ENCODE data around the gene HFE. TPM values are rescaled to one million over a fixed set of nuclear protein-coding genes. Genes with fewer than 3 reads are reported as not detected.

Gene HFE
- total and polyA plus RNA-seq, 2 of the 13 experiments (the other 11 are each of a cell fraction or from before 2014, with no cell fraction given), result 3.7 to 6.3 TPM

DNA sequence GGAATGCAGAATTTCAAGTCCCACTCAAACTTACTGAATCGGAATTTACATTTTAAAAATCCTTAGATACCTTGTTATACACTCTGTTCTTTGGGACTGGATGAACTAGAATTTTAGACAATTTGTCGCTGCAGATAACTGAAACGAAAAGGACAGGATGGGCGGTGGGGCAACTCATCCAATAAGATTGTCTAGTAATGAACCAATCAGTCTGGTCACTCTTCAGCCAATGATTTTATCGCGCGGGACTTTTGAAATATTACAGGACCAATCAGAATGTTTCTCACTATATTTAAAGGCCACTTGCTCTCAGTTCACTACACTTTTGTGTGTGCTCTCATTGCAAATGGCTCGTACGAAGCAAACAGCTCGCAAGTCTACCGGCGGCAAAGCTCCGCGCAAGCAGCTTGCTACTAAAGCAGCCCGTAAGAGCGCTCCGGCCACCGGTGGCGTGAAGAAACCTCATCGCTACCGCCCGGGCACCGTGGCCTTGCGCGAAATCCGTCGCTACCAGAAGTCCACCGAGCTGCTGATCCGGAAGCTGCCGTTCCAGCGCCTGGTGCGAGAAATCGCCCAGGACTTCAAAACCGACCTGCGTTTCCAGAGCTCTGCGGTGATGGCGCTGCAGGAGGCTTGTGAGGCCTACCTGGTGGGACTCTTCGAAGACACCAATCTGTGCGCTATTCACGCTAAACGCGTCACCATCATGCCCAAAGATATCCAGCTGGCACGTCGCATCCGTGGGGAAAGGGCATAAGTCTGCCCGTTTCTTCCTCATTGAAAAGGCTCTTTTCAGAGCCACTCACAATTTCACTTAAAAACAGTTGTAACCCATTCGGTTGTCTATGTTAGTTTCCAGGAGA, 41.9 kb upstream of the HFE start (continued):
- TF ChIP-seq PPARG (CRISPR knock-in tag; conservative IDR thresholded peaks at IDR 0.05), result no peak; the same call in 1 of the 2 replicates
- TF ChIP-seq ZFP1 (CRISPR knock-in tag; IDR thresholded peaks at IDR 0.05), result 0 out of 2 replicates have a peak, but pooled peaks have one; percentile 46
- peak; percentile 94; the same call in 1 of the 2 replicates for TF ChIP-seq ZNF160 (CRISPR knock-in tag; IDR thresholded peaks at IDR 0.05)
- TF ChIP-seq, protein P1, sequence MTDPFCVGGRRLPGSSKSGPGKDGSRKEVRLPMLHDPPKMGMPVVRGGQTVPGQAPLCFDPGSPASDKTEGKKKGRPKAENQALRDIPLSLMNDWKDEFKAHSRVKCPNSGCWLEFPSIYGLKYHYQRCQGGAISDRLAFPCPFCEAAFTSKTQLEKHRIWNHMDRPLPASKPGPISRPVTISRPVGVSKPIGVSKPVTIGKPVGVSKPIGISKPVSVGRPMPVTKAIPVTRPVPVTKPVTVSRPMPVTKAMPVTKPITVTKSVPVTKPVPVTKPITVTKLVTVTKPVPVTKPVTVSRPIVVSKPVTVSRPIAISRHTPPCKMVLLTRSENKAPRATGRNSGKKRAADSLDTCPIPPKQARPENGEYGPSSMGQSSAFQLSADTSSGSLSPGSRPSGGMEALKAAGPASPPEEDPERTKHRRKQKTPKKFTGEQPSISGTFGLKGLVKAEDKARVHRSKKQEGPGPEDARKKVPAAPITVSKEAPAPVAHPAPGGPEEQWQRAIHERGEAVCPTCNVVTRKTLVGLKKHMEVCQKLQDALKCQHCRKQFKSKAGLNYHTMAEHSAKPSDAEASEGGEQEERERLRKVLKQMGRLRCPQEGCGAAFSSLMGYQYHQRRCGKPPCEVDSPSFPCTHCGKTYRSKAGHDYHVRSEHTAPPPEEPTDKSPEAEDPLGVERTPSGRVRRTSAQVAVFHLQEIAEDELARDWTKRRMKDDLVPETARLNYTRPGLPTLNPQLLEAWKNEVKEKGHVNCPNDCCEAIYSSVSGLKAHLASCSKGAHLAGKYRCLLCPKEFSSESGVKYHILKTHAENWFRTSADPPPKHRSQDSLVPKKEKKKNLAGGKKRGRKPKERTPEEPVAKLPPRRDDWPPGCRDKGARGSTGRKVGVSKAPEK (CRISPR knock-in tag; IDR thresholded peaks at IDR 0.05; ENCODE audit: borderline replicate concordance), result peak; percentile 47; the same call in 1 of the 2 replicates
- TF ChIP-seq, protein P2, sequence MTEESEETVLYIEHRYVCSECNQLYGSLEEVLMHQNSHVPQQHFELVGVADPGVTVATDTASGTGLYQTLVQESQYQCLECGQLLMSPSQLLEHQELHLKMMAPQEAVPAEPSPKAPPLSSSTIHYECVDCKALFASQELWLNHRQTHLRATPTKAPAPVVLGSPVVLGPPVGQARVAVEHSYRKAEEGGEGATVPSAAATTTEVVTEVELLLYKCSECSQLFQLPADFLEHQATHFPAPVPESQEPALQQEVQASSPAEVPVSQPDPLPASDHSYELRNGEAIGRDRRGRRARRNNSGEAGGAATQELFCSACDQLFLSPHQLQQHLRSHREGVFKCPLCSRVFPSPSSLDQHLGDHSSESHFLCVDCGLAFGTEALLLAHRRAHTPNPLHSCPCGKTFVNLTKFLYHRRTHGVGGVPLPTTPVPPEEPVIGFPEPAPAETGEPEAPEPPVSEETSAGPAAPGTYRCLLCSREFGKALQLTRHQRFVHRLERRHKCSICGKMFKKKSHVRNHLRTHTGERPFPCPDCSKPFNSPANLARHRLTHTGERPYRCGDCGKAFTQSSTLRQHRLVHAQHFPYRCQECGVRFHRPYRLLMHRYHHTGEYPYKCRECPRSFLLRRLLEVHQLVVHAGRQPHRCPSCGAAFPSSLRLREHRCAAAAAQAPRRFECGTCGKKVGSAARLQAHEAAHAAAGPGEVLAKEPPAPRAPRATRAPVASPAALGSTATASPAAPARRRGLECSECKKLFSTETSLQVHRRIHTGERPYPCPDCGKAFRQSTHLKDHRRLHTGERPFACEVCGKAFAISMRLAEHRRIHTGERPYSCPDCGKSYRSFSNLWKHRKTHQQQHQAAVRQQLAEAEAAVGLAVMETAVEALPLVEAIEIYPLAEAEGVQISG (CRISPR knock-in tag; IDR thresholded peaks at IDR 0.05), result peak; percentile 91
- no peak for TF ChIP-seq DPF2 (CRISPR knock-in tag; IDR thresholded peaks at IDR 0.05; ENCODE audit: borderline replicate concordance, low read depth)
- 0 out of 2 replicates have a peak, but pooled peaks have one; percentile 62 for TF ChIP-seq PAX8 (CRISPR knock-in tag; IDR thresholded peaks at IDR 0.05; ENCODE audit: borderline replicate concordance)
- TF ChIP-seq ZNF598 (CRISPR knock-in tag; IDR thresholded peaks at IDR 0.05; ENCODE audit: borderline replicate concordance), result peak; percentile 97
- TF ChIP-seq, protein P3, sequence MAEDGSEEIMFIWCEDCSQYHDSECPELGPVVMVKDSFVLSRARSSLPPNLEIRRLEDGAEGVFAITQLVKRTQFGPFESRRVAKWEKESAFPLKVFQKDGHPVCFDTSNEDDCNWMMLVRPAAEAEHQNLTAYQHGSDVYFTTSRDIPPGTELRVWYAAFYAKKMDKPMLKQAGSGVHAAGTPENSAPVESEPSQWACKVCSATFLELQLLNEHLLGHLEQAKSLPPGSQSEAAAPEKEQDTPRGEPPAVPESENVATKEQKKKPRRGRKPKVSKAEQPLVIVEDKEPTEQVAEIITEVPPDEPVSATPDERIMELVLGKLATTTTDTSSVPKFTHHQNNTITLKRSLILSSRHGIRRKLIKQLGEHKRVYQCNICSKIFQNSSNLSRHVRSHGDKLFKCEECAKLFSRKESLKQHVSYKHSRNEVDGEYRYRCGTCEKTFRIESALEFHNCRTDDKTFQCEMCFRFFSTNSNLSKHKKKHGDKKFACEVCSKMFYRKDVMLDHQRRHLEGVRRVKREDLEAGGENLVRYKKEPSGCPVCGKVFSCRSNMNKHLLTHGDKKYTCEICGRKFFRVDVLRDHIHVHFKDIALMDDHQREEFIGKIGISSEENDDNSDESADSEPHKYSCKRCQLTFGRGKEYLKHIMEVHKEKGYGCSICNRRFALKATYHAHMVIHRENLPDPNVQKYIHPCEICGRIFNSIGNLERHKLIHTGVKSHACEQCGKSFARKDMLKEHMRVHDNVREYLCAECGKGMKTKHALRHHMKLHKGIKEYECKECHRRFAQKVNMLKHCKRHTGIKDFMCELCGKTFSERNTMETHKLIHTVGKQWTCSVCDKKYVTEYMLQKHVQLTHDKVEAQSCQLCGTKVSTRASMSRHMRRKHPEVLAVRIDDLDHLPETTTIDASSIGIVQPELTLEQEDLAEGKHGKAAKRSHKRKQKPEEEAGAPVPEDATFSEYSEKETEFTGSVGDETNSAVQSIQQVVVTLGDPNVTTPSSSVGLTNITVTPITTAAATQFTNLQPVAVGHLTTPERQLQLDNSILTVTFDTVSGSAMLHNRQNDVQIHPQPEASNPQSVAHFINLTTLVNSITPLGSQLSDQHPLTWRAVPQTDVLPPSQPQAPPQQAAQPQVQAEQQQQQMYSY (CRISPR knock-in tag; IDR thresholded peaks at IDR 0.05), result peak; percentile 85
- TF ChIP-seq REXO4 (CRISPR knock-in tag; IDR thresholded peaks at IDR 0.05; ENCODE audit: borderline replicate concordance), result no peak
- peak; percentile 97 for TF ChIP-seq GATA4 (IDR thresholded peaks at IDR 0.05; ENCODE audit: borderline replicate concordance, low read depth)
- TF ChIP-seq, protein P4, sequence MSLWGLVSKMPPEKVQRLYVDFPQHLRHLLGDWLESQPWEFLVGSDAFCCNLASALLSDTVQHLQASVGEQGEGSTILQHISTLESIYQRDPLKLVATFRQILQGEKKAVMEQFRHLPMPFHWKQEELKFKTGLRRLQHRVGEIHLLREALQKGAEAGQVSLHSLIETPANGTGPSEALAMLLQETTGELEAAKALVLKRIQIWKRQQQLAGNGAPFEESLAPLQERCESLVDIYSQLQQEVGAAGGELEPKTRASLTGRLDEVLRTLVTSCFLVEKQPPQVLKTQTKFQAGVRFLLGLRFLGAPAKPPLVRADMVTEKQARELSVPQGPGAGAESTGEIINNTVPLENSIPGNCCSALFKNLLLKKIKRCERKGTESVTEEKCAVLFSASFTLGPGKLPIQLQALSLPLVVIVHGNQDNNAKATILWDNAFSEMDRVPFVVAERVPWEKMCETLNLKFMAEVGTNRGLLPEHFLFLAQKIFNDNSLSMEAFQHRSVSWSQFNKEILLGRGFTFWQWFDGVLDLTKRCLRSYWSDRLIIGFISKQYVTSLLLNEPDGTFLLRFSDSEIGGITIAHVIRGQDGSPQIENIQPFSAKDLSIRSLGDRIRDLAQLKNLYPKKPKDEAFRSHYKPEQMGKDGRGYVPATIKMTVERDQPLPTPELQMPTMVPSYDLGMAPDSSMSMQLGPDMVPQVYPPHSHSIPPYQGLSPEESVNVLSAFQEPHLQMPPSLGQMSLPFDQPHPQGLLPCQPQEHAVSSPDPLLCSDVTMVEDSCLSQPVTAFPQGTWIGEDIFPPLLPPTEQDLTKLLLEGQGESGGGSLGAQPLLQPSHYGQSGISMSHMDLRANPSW (CRISPR knock-in tag; IDR thresholded peaks at IDR 0.05; ENCODE audit: borderline replicate concordance), result no peak; the same call in 1 of the 2 replicates
